Astrocyte (in vitro differentiated cells and primary cell): ENCODE results near the gene NOX1. TPM values are rescaled to one million over a fixed set of nuclear protein-coding genes. Genes with fewer than 3 reads are reported as not detected.

Experiments
- DNase-seq: peaks from one replicate; pipeline ENCODE4 v3.0.0-alpha.2; 2010; ENCODE audit warnings: low read depth
- FAIRE-seq: peaks from 2 replicates; lab custom pipeline; 2011; peaks lifted over from hg19 to GRCh38; lab: Jason Lieb, UNC
- H2AFZ ChIP-seq: 2 replicates; pipeline ENCODE4 v1.6.0; 2012; ENCODE audit warnings: low read depth, low read length, inconsistent platforms
- H3K27ac ChIP-seq: 2 replicates; pipeline ENCODE4 v1.5.1; 2011; ENCODE audit warnings: low read depth, low read length, inconsistent platforms
- H3K27me3 ChIP-seq: 2 replicates; pipeline ENCODE4 v1.6.0; 2011; ENCODE audit warnings: low read length, inconsistent platforms; ENCODE audit not compliant: insufficient read depth
- H3K36me3 ChIP-seq: 2 replicates; pipeline ENCODE4 v1.5.1; 2011; ENCODE audit warnings: low read length, inconsistent platforms; ENCODE audit not compliant: insufficient read depth
- H3K4me1 ChIP-seq: 2 replicates; pipeline ENCODE4 v1.5.1; 2011; ENCODE audit warnings: low read length, inconsistent platforms; ENCODE audit not compliant: insufficient read depth
- H3K4me2 ChIP-seq: 2 replicates; pipeline ENCODE4 v1.6.0; 2012; ENCODE audit warnings: low read length, inconsistent platforms
- H3K4me3 ChIP-seq: 2 replicates; pipeline ENCODE4 v1.5.1; 2011; ENCODE audit warnings: low read depth, mild to moderate bottlenecking, low read length, inconsistent platforms; ENCODE audit not compliant: insufficient read depth
- H3K79me2 ChIP-seq: 2 replicates; pipeline ENCODE4 v1.6.0; 2012; ENCODE audit warnings: mild to moderate bottlenecking, low read length, inconsistent platforms; ENCODE audit not compliant: insufficient read depth
- H3K9ac ChIP-seq: 2 replicates; pipeline ENCODE4 v1.6.0; 2012; ENCODE audit warnings: mild to moderate bottlenecking, low read length, inconsistent platforms
- H3K9me3 ChIP-seq: 2 replicates; pipeline ENCODE4 v1.5.1; 2012; ENCODE audit warnings: low read depth, mild to moderate bottlenecking, low read length, inconsistent platforms; ENCODE audit not compliant: insufficient read depth
- H4K20me1 ChIP-seq: 2 replicates; pipeline ENCODE4 v1.6.0; 2012; ENCODE audit warnings: low read length, inconsistent platforms; ENCODE audit not compliant: insufficient read depth
- H3K27ac Mint-ChIP-seq: one replicate; pipeline ENCODE4 v1.8.0; 2021; ENCODE audit warnings: mild to moderate bottlenecking, mixed read lengths; ENCODE audit not compliant: unreplicated experiment
- H3K27me3 Mint-ChIP-seq: one replicate; pipeline ENCODE4 v1.8.0; 2021; ENCODE audit warnings: low read depth, mixed read lengths; ENCODE audit not compliant: unreplicated experiment
- H3K36me3 Mint-ChIP-seq: one replicate; pipeline ENCODE4 v1.8.0; 2021; ENCODE audit warnings: low read depth, mixed read lengths; ENCODE audit not compliant: unreplicated experiment
- H3K4me1 Mint-ChIP-seq: one replicate; pipeline ENCODE4 v1.8.0; 2021; ENCODE audit warnings: low read depth, mixed read lengths; ENCODE audit not compliant: unreplicated experiment
- H3K4me3 Mint-ChIP-seq: one replicate; pipeline ENCODE4 v1.8.0; 2021; ENCODE audit warnings: mild to moderate bottlenecking, moderate library complexity, mixed read lengths; ENCODE audit not compliant: unreplicated experiment
- H3K9me3 Mint-ChIP-seq: one replicate; pipeline ENCODE4 v1.8.0; 2021; ENCODE audit warnings: mild to moderate bottlenecking, mixed read lengths; ENCODE audit not compliant: unreplicated experiment
- EZH2 ChIP-seq: IDR thresholded peaks from 2 replicates; pipeline ENCODE4 v1.6.1; 2012; ENCODE audit warnings: mild to moderate bottlenecking, low read length, inconsistent platforms; ENCODE audit not compliant: insufficient read depth
- total RNA-seq: library from RNA; stranded (reverse); gene quantifications from 2 replicates; pipeline ENCODE4 v1.2.1, GENCODE V29; 2021
- TF ChIP-seq, protein P1 (sequence below): IDR thresholded peaks from 2 replicates; pipeline ENCODE4 v1.5.1; 2011; ENCODE audit warnings: low read depth, mild to moderate bottlenecking, inconsistent platforms, low read length, moderate library complexity; ENCODE audit not compliant: insufficient read depth

The NOX1 gene
- total RNA-seq, 1 donor from 2014 or later: not detected

GRCh38 chrX:100830143-100830542, 44.0 kb downstream of the NOX1 start:
- Mint-ChIP-seq H3K27ac (no peak overlapping the region), H3K27me3 (no peaks in the 10 kb centered on the region)
- no peak for FAIRE-seq

DNA sequence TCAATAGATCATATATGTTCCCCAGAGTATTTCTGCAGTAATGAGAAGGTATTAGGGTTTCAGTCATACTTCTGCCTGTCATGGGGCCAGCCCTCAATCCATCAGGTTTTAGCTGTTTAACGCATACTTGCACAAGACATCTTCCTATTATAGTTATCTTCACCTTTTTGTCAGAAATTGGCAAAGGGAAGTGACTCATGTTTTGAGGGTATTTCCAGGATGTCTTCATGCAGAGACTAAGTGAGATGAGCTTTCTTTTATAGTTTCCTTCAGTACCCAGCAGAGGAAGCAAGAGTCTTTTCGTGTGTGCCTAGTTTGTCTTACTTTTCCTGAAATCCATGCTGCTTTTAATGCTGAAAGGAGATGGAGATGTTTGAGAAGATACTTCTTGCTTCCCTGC, 44.4 kb downstream of the NOX1 start:
- Mint-ChIP-seq H3K4me1 (no peaks in the 10 kb centered on the region), H3K36me3 (no peaks in the 10 kb centered on the region), H3K4me3 (no peak overlapping the region), H3K9me3 (no peaks in the 10 kb centered on the region), H3K27me3 (no peaks in the 10 kb centered on the region), H3K27ac (no peak overlapping the region)
- Histone ChIP-seq H3K9ac (no peak overlapping the region), H4K20me1 (no peaks in the 10 kb centered on the region), H3K4me3 (no peak overlapping the region), H3K9me3 (no peaks in the 10 kb centered on the region), H3K27ac (no peak overlapping the region), H3K27me3 (no peaks in the 10 kb centered on the region), H3K79me2 (no peaks in the 10 kb centered on the region), H3K4me2 (peak overlapping the region; percentile 11), H3K4me1 (peaks cover 3% of the 10 kb centered on the region), H3K36me3 (peaks cover 16% of the 10 kb centered on the region), H2AFZ (no peak overlapping the region)
- peak; percentile 94 for FAIRE-seq
- TF ChIP-seq EZH2: no peak
- TF ChIP-seq, protein P1, sequence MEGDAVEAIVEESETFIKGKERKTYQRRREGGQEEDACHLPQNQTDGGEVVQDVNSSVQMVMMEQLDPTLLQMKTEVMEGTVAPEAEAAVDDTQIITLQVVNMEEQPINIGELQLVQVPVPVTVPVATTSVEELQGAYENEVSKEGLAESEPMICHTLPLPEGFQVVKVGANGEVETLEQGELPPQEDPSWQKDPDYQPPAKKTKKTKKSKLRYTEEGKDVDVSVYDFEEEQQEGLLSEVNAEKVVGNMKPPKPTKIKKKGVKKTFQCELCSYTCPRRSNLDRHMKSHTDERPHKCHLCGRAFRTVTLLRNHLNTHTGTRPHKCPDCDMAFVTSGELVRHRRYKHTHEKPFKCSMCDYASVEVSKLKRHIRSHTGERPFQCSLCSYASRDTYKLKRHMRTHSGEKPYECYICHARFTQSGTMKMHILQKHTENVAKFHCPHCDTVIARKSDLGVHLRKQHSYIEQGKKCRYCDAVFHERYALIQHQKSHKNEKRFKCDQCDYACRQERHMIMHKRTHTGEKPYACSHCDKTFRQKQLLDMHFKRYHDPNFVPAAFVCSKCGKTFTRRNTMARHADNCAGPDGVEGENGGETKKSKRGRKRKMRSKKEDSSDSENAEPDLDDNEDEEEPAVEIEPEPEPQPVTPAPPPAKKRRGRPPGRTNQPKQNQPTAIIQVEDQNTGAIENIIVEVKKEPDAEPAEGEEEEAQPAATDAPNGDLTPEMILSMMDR: no peak
- DNase-seq: peak; percentile 8

More at GRCh38 chrX:100830143-100830542, 44.0 kb downstream of the NOX1 start:
- H3K9me3 ChIP-seq: no peaks in the 10 kb centered on the region
- peaks cover 3% of the 10 kb centered on the region for H3K4me1 ChIP-seq
- H3K27ac ChIP-seq: no peak overlapping the region
- Mint-ChIP-seq H3K4me1 (no peaks in the 10 kb centered on the region), H3K4me3 (no peak overlapping the region), H3K36me3 (no peaks in the 10 kb centered on the region), H3K9me3 (no peaks in the 10 kb centered on the region)
- no peaks in the 10 kb centered on the region for H3K27me3 ChIP-seq
- H2AFZ ChIP-seq: no peak overlapping the region
- H4K20me1 ChIP-seq: no peaks in the 10 kb centered on the region
- no peak for DNase-seq
- H3K4me3 ChIP-seq: no peak overlapping the region
- no peak for TF ChIP-seq EZH2
- TF ChIP-seq, protein P1: no peak
- H3K9ac ChIP-seq: no peak overlapping the region
- peaks cover 16% of the 10 kb centered on the region for H3K36me3 ChIP-seq
- H3K4me2 ChIP-seq: peak overlapping the region; percentile 11
- H3K79me2 ChIP-seq: no peaks in the 10 kb centered on the region

DNA sequence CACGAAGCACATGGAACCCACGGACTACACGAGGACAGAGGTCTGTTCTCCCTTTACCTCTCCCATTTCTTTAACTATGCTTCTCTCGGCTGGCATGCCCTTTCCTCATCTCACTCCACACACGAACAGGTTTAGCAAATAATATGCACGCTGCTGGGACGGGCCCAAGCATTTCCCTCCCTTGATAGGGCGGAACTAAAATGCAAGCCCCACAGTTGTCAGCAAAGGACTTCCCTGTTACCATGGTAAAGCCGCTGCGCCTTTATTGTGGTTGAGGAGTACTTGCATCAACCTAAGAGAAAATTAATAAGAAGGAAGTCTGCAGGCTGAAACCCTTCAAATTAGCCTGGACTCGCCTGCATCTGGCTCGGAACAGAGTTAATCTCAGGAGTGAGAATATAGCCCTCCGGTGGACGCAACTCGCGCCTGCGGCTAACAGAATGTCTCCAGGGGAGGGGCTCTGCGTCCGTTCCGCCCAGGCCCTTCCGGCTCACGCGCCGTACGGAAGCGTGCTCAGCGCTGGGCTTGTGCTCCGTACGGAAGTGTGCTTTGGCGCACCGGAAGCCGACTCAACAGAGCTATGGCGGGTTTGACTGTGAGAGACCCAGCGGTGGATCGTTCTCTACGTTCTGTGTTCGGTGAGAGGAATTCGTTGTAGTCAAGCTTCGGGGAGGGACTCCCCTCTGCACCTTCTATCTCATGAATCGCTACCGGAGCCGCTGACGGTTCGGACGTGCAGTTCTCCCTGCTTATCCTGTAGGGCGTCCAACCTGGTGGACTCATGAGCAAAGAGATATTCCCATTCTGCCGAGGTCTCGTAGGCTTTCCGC, 54.1 kb downstream of the NOX1 start, which contains the start of gene CSTF2:
Gene CSTF2 (plus strand): TSS at position 555 of the 830 bp plus-strand sequence. CDS start 26 bp downstream, at position 581.
- Histone ChIP-seq H3K9me3 (no peaks in the 10 kb centered on the region), H3K27ac (peak within 1 kb of the TSS; percentile 51), H3K36me3 (peaks cover 12% of the 10 kb centered on the region), H3K79me2 (peaks cover 10% of the 10 kb centered on the region), H4K20me1 (no peaks in the 10 kb centered on the region), H3K4me2 (peak within 1 kb of the TSS; percentile 96), H3K4me3 (peak within 1 kb of the TSS; percentile 93), H2AFZ (peak within 1 kb of the TSS; percentile 89), H3K9ac (peak within 1 kb of the TSS; percentile 86), H3K4me1 (peaks cover 4% of the 10 kb centered on the region), H3K27me3 (no peaks in the 10 kb centered on the region)
- Mint-ChIP-seq H3K27ac (peak within 1 kb of the TSS; percentile 58), H3K4me1 (no peaks in the 10 kb centered on the region), H3K36me3 (no peaks in the 10 kb centered on the region), H3K4me3 (peak within 1 kb of the TSS; percentile 95), H3K9me3 (no peaks in the 10 kb centered on the region), H3K27me3 (no peaks in the 10 kb centered on the region)
- DNase-seq (peak; percentile 77), FAIRE-seq (no peak)
- no peak for TF ChIP-seq EZH2
- TF ChIP-seq, protein P1: peak; percentile 7
